GM12878 (cell line): Measurements from ENCODE around the gene STK35. TPM values are rescaled to one million over a fixed set of nuclear protein-coding genes. Genes with fewer than 3 reads are reported as not detected.

ENCODE experiments used
- ATAC-seq: fragments of 200-7000 bp; cut with Tn5 transposase; 3 replicates; pipeline ENCODE4 v1.9.1; 2020; ENCODE audit warnings: mild to moderate bottlenecking, moderate library complexity
- BruUV-seq: library from RNA; stranded (reverse); fragments of 400-500 nt; replicated peaks from 2 replicates; lab custom pipeline; 2021; lab: Mats Ljungman, UMichigan
- CTCF ChIA-PET: fragments of 300-600 bp; sonication (Branson Sonifier 250); formaldehyde crosslinking; extraction: SDS; loops from one replicate; lab custom pipeline; 2021; ENCODE audit warnings: inconsistent platforms; lab: Yijun Ruan, JAX
- POLR2A ChIA-PET: fragments of 350-600 bp; formaldehyde crosslinking; extraction: SDS; loops from one replicate; lab custom pipeline; 2021; ENCODE audit warnings: inconsistent platforms; lab: Charles Lee
- RAD21 ChIA-PET: fragments of 300-600 bp; sonication (Branson Sonifier 250); formaldehyde crosslinking; loops from one replicate; lab custom pipeline; 2023; ENCODE audit warnings: antibody characterized with exemption; ENCODE audit not compliant: unreplicated experiment; lab: Charles Lee
- SMC1A ChIA-PET: fragments of 300-600 bp; sonication (Branson Sonifier 250); formaldehyde crosslinking; loops from one replicate; lab custom pipeline; 2023; ENCODE audit not compliant: unreplicated experiment, uncharacterized antibody; lab: Charles Lee
- DNase-seq: peaks from one replicate; pipeline ENCODE4 v3.0.0-alpha.2; 2011; ENCODE audit warnings: low read depth, low spot score
- FAIRE-seq: peaks from 3 replicates; lab custom pipeline; 2011; peaks lifted over from hg19 to GRCh38; lab: Jason Lieb, UNC
- H2AFZ ChIP-seq: 2 replicates; pipeline ENCODE4 v1.6.0; 2011; ENCODE audit warnings: low read depth, low read length, control low read depth; ENCODE audit not compliant: control insufficient read depth
- H3K27ac ChIP-seq: 2 replicates; pipeline ENCODE4 v1.5.1; 2011; ENCODE audit warnings: control low read depth; ENCODE audit not compliant: control insufficient read depth, insufficient read depth
- H3K27me3 ChIP-seq, 2 experiments: replicated peaks in 1 of 2; 2 replicates each; pipeline versions ENCODE4 v1.6.0 to v1.6.1; 2011; ENCODE audit warnings: low read length in 1 of 2; ENCODE audit not compliant: control insufficient read depth in 2 of 2, insufficient read depth in 2 of 2
- H3K36me3 ChIP-seq, 2 experiments: 2 replicates each; pipeline ENCODE4 v1.5.1; 2011; ENCODE audit warnings: low read length in 1 of 2; ENCODE audit not compliant: control insufficient read depth in 2 of 2, insufficient read depth in 2 of 2
- H3K4me1 ChIP-seq: 2 replicates; pipeline ENCODE4 v1.6.1; 2011; ENCODE audit warnings: mild to moderate bottlenecking, low read length, moderate library complexity, mixed read lengths; ENCODE audit not compliant: control insufficient read depth, insufficient read depth
- H3K4me2 ChIP-seq: 2 replicates; pipeline ENCODE4 v1.6.0; 2011; ENCODE audit warnings: control low read depth; ENCODE audit not compliant: control insufficient read depth, insufficient read depth
- H3K4me3 ChIP-seq: fragments of 200-600 bp; sonication (generic); 2 replicates; pipeline ENCODE4 v1.5.1; 2016
- H3K79me2 ChIP-seq: 2 replicates; pipeline ENCODE4 v1.6.0; 2011; ENCODE audit warnings: low read length; ENCODE audit not compliant: control insufficient read depth, insufficient read depth
- H3K9ac ChIP-seq: 2 replicates; pipeline ENCODE4 v1.8.0; 2011; ENCODE audit warnings: low read length, control low read depth, mixed read lengths; ENCODE audit not compliant: control insufficient read depth, insufficient read depth
- H3K9me3 ChIP-seq: replicated peaks from 3 replicates; pipeline ENCODE4 v1.5.1; 2011; ENCODE audit warnings: mild to moderate bottlenecking, low read length; ENCODE audit not compliant: control insufficient read depth, insufficient read depth
- H4K20me1 ChIP-seq: 2 replicates; pipeline ENCODE4 v1.6.0; 2011; ENCODE audit not compliant: control insufficient read depth, insufficient read depth
- ASH2L ChIP-seq: fragments of 300-600, 200-600 bp; sonication (generic); IDR thresholded peaks from 2 replicates; pipeline ENCODE4 v1.6.1; 2017; ENCODE audit warnings: low read depth, mild to moderate bottlenecking, borderline replicate concordance
- CTCF ChIP-seq, 3 experiments: IDR thresholded peaks in 2 of 3; conservative IDR thresholded peaks in 1 of 3; 2 replicates each; pipeline ENCODE4 v1.5.1; 2011; ENCODE audit warnings: low read depth in 3 of 3, low read length in 3 of 3, mild to moderate bottlenecking in 3 of 3, control low read depth in 2 of 3, moderate library complexity in 2 of 3, inconsistent platforms in 1 of 3, mixed read lengths in 1 of 3; ENCODE audit not compliant: control insufficient read depth in 2 of 3, insufficient read depth in 1 of 3; ENCODE audit errors: extremely low read depth in 1 of 3
- IKZF2 ChIP-seq, 2 experiments: fragments of 450-650 bp; IDR thresholded peaks; 2 replicates each; pipeline ENCODE4 v1.6.1; 2017; ENCODE audit warnings: mild to moderate bottlenecking in 2 of 2, moderate library complexity in 2 of 2
- KDM1A ChIP-seq: fragments of 200-600 bp; sonication (generic); IDR thresholded peaks from 2 replicates; pipeline ENCODE4 v1.6.1; 2016; ENCODE audit warnings: borderline replicate concordance
- NFYA ChIP-seq: IDR thresholded peaks from 2 replicates; pipeline ENCODE4 v1.6.1; 2011; ENCODE audit warnings: low read depth, mild to moderate bottlenecking, low read length, improper control_type of control experiment, borderline replicate concordance
- SREBF2 ChIP-seq: IDR thresholded peaks from 2 replicates; pipeline ENCODE4 v1.6.1; 2012; ENCODE audit warnings: mild to moderate bottlenecking, low read length
- USF1 ChIP-seq: IDR thresholded peaks from 2 replicates; pipeline ENCODE4 v1.6.1; 2011; ENCODE audit warnings: borderline replicate concordance, low read depth, mild to moderate bottlenecking, moderate library complexity, mixed read lengths, low read length; ENCODE audit not compliant: insufficient read depth; ENCODE audit errors: extremely low read length
- ZBTB40 ChIP-seq: fragments of 450-650 bp; IDR thresholded peaks from 2 replicates; pipeline ENCODE4 v1.6.1; 2016; ENCODE audit warnings: mild to moderate bottlenecking, moderate library complexity, borderline replicate concordance
- ZNF592 ChIP-seq: fragments of 450-650 bp; IDR thresholded peaks from 2 replicates; pipeline ENCODE4 v1.6.1; 2017; ENCODE audit warnings: mild to moderate bottlenecking, moderate library complexity
- WGBS: methylation state at CpG from one replicate; pipeline ENCODE4 v1.1.6; 2016; ENCODE audit warnings: low lambda C conversion rate; ENCODE audit not compliant: insufficient replicate concordance, insufficient coverage; ENCODE audit errors: missing lambda C conversion rate; 5-methylcytosine and 5-hydroxymethylcytosine counted together
- in situ Hi-C: fragments of 300-500 bp; cut with MboI; formaldehyde crosslinking; loops from 9 replicates; pipeline ENCODE4 v1.14.3; 2018; ENCODE audit warnings: mixed read lengths
- intact Hi-C: fragments of 100-400 bp; cut with micrococcal nuclease; formaldehyde crosslinking; loops from one replicate; pipeline ENCODE4 v1.14.2; 2022; ENCODE audit not compliant: unreplicated experiment
- polyA plus RNA-seq, 11 experiments: library from polyadenylated mRNA; depleted of rRNA in 4 of 11; unstranded in 6 of 11; stranded (reverse) in 5 of 11; fragments of >200 nt; fragmentation: Nextera tagmentation in 4 of 11; fragmentation: Illumina TruSeq in 1 of 11; extraction: Ambion mirVana in 4 of 11; extraction: Trizol in 1 of 11; gene quantifications; 1 replicate in 1 of 11; 2 replicates in 10 of 11; pipeline versions ENCODE4 v1.2.1 to v1.2.3, GENCODE V29; 2011 to 2016; ENCODE audit warnings: inconsistent platforms in 2 of 11, missing spikeins in 2 of 11, low read depth in 1 of 11
- total RNA-seq, 4 experiments: library from RNA; depleted of rRNA in 3 of 4; stranded (reverse); fragments of >200 nt in 3 of 4; fragmentation: Illumina TruSeq in 1 of 4; extraction: Trizol in 1 of 4; gene quantifications; 2 replicates each; pipeline versions ENCODE4 v1.2.1 to v1.2.3, GENCODE V29; 2013 to 2021

STK35 gene
- total and polyA plus RNA-seq, 10 of the 15 experiments (the other 5 are each of a cell fraction or from before 2014, with no cell fraction given) = 2.9 to 19.4 (median 9.6) TPM

- H3K9me3 ChIP-seq = no peaks in the 10 kb centered on the region
- SMC1A ChIA-PET = no interaction called here
- no peak overlapping the region for H3K9ac ChIP-seq
- no TSS peak for BruUV-seq
- H4K20me1 ChIP-seq = no peaks in the 10 kb centered on the region
- TF ChIP-seq ASH2L (no peak), USF1 (no peak), NFYA (no peak), ZBTB40 (no peak), CTCF (IDR thresholded peaks at IDR 0.05 in 2 of 3, conservative IDR thresholded peaks at IDR 0.05 in 1 of 3; ENCODE audit: control insufficient read depth in 2 of 3, extremely low read depth in 1 of 3, insufficient read depth in 1 of 3, low read depth in 3 of 3, low read length in 3 of 3) (no peak), SREBF2 (no peak), ZNF592 (no peak), KDM1A (no peak), IKZF2 (IDR thresholded peaks at IDR 0.05) (no peak)
- no peak overlapping the region for H2AFZ ChIP-seq
- DNase-seq (no peak), ATAC-seq (no peak), FAIRE-seq (no peak)
- CTCF ChIA-PET = interaction anchor here (2.0 to 2.3 kb wide), 2 partner anchors 158 to 358 kb away, joined by 5 to 11 read pairs; no protein-coding TSS in a partner anchor
- no peak overlapping the region for H3K4me3 ChIP-seq
- intact Hi-C loops = no loop called here
- H3K27me3 ChIP-seq = no peaks in the 10 kb centered on the region
- H3K4me1 ChIP-seq = no peaks in the 10 kb centered on the region; the same call in none of the 2 replicates
- 98% methylated on average over 6 of the region's 6 CpGs for WGBS
- H3K27ac ChIP-seq = no peak overlapping the region
- in situ Hi-C loops = no loop called here
- POLR2A ChIA-PET = interaction anchor here (0.6 kb wide), 1 partner anchor 20 kb away, joined by 4 read pairs; no protein-coding TSS in a partner anchor
- no peak overlapping the region for H3K4me2 ChIP-seq
- RAD21 ChIA-PET = no interaction called here
- peaks cover 27% of the 10 kb centered on the region for H3K79me2 ChIP-seq
- H3K36me3 ChIP-seq = peaks cover 0 to 17% of the 10 kb centered on the region in 2 experiments; a peak in 3 of 4 replicates
Measured at GRCh38 chr20:2122936-2123335, 21.3 kb downstream of the STK35 start.
